Liver (tissue), 9 donors: ENCODE measurements around the gene PLCG2. TPM values are rescaled to one million over a fixed set of nuclear protein-coding genes. Genes with fewer than 3 reads are reported as not detected.

ENCODE experiments used
- DNase-seq: peaks from one replicate; pipeline ENCODE4 v3.0.0-alpha.2; 2017; ENCODE audit warnings: low spot score
- H3K27ac ChIP-seq, 2 donors: one replicate each; pipeline ENCODE4 v1.7.0; 2013; ENCODE audit warnings: inconsistent platforms in 2 of 2, low read length in 2 of 2, control low read depth in 1 of 2, low read depth in 1 of 2, mild to moderate bottlenecking in 1 of 2
- H3K27me3 ChIP-seq, 4 donors: one replicate each; pipeline versions ENCODE4 v1.6.1 to v1.7.0; 2013; ENCODE audit warnings: low read length in 3 of 4, inconsistent platforms in 1 of 4, mild to moderate bottlenecking in 1 of 4, moderate library complexity in 1 of 4; ENCODE audit not compliant: control insufficient read depth in 4 of 4, insufficient read depth in 4 of 4
- H3K36me3 ChIP-seq, 4 donors: one replicate each; pipeline versions ENCODE4 v1.6.1 to v1.7.0; 2013; ENCODE audit warnings: low read length in 3 of 4, mild to moderate bottlenecking in 3 of 4, low read depth in 1 of 4, moderate library complexity in 1 of 4; ENCODE audit not compliant: control insufficient read depth in 4 of 4, insufficient read depth in 3 of 4
- H3K4me1 ChIP-seq, 4 donors: one replicate each; pipeline versions ENCODE4 v1.6.1 to v1.7.0; 2013; ENCODE audit warnings: low read length in 3 of 4, mild to moderate bottlenecking in 3 of 4, moderate library complexity in 1 of 4; ENCODE audit not compliant: control insufficient read depth in 4 of 4, insufficient read depth in 4 of 4
- H3K4me3 ChIP-seq, 3 donors: one replicate each; pipeline versions ENCODE4 v1.6.1 to v1.7.0; 2013; ENCODE audit warnings: low read length in 3 of 3, control low read depth in 1 of 3, low read depth in 1 of 3, mild to moderate bottlenecking in 1 of 3
- H3K9ac ChIP-seq, 2 donors: one replicate each; pipeline ENCODE4 v1.7.0; 2013; ENCODE audit warnings: low read length in 2 of 2, mild to moderate bottlenecking in 2 of 2, moderate library complexity in 2 of 2, control low read depth in 1 of 2, low read depth in 1 of 2
- H3K9me3 ChIP-seq, 4 donors: one replicate each; pipeline versions ENCODE4 v1.6.1 to v1.7.0; 2013; ENCODE audit warnings: low read length in 3 of 4; ENCODE audit not compliant: control insufficient read depth in 4 of 4
- CTCF ChIP-seq: fragments of 150-350 bp; IDR thresholded peaks from 2 replicates; pipeline ENCODE4 v1.5.1; 2017; ENCODE audit warnings: improper control_type of control experiment, low read depth, low read length; ENCODE audit not compliant: missing input control
- EGR1 ChIP-seq, 2 donors: IDR thresholded peaks; 2 replicates each; pipeline ENCODE4 v1.6.1; 2016 to 2018; ENCODE audit warnings: antibody characterized with exemption in 2 of 2, low read depth in 2 of 2
- FOXA1 ChIP-seq: IDR thresholded peaks from 2 replicates; pipeline ENCODE4 v1.6.1; 2016; ENCODE audit warnings: antibody characterized with exemption
- GABPA ChIP-seq, 2 donors: IDR thresholded peaks in 1 of 2; conservative IDR thresholded peaks in 1 of 2; 2 replicates each; pipeline ENCODE4 v1.6.1; 2016; ENCODE audit warnings: antibody characterized with exemption in 2 of 2, mild to moderate bottlenecking in 1 of 2, moderate library complexity in 1 of 2
- HNF4A ChIP-seq, 2 donors: conservative IDR thresholded peaks; 2 replicates each; pipeline ENCODE4 v1.6.1; 2016; ENCODE audit warnings: antibody characterized with exemption in 2 of 2, mild to moderate bottlenecking in 2 of 2
- HNF4G ChIP-seq: IDR thresholded peaks from 2 replicates; pipeline ENCODE4 v1.6.1; 2016; ENCODE audit warnings: antibody characterized with exemption
- JUND ChIP-seq, 2 donors: IDR thresholded peaks; 2 replicates each; pipeline ENCODE4 v1.6.1; 2016; ENCODE audit warnings: antibody characterized with exemption in 2 of 2
- NR2F2 ChIP-seq: IDR thresholded peaks from 2 replicates; pipeline ENCODE4 v1.6.1; 2016; ENCODE audit warnings: antibody characterized with exemption
- RAD21 ChIP-seq, 2 donors: IDR thresholded peaks; 2 replicates each; pipeline ENCODE4 v1.6.1; 2016; ENCODE audit warnings: antibody characterized with exemption in 2 of 2, mild to moderate bottlenecking in 2 of 2
- REST ChIP-seq: IDR thresholded peaks from 2 replicates; pipeline ENCODE4 v1.6.1; 2016; ENCODE audit warnings: antibody characterized with exemption, mild to moderate bottlenecking
- RXRA ChIP-seq, 2 donors: IDR thresholded peaks; 2 replicates each; pipeline ENCODE4 v1.6.1; 2017 to 2018; ENCODE audit warnings: antibody characterized with exemption in 2 of 2, mild to moderate bottlenecking in 1 of 2
- SP1 ChIP-seq: IDR thresholded peaks from 2 replicates; pipeline ENCODE4 v1.6.1; 2018; ENCODE audit warnings: antibody characterized with exemption, mild to moderate bottlenecking
- TAF1 ChIP-seq: conservative IDR thresholded peaks from 2 replicates; pipeline ENCODE4 v1.6.1; 2016; ENCODE audit warnings: antibody characterized with exemption, mild to moderate bottlenecking
- YY1 ChIP-seq: IDR thresholded peaks from 2 replicates; pipeline ENCODE4 v1.6.1; 2016; ENCODE audit warnings: antibody characterized with exemption, mild to moderate bottlenecking
- ZBTB33 ChIP-seq: IDR thresholded peaks from 2 replicates; pipeline ENCODE4 v1.6.1; 2016; ENCODE audit warnings: antibody characterized with exemption
- WGBS: extraction: QIAGEN DNeasy Blood & Tissue Kit; methylation state at CpG from one replicate; pipeline ENCODE4 v1.1.7; 2013; 5-methylcytosine and 5-hydroxymethylcytosine counted together
- polyA plus RNA-seq, 2 donors: library from polyadenylated mRNA; stranded (reverse) in 1 of 2; unstranded in 1 of 2; fragments of 200-250 nt in 1 of 2; fragments of >200 nt in 1 of 2; fragmentation: Nextera tagmentation in 1 of 2; extraction: Ambion mirVana in 1 of 2; gene quantifications; one replicate each; pipeline versions ENCODE4 v1.2.1 to v1.2.3, GENCODE V29; 2013 to 2015
- total RNA-seq, 2 donors: library from RNA; depleted of rRNA; stranded (reverse); fragments of >200 nt; gene quantifications; one replicate each; pipeline ENCODE4 v1.2.3, GENCODE V29; 2014
- TF ChIP-seq, protein P1 (sequence below): IDR thresholded peaks from 2 replicates; pipeline ENCODE4 v1.6.1; 2016; ENCODE audit warnings: antibody characterized with exemption
- donor health status: healthy.
- donor health status: healthy.
- donor health status: healthy.
- donor health status: healthy.
- donor health status: healthy.

Gene PLCG2
- total and polyA plus RNA-seq, 4 donors, result 7.1 to 21.6 (median 15.8) TPM

GRCh38 chr16:81843683-81844082, 64.6 kb downstream of the PLCG2 start:
- H3K9ac ChIP-seq, result no peak overlapping the region
- no peak overlapping the region for H3K4me3 ChIP-seq
- H3K9me3 ChIP-seq, result no peaks in the 10 kb centered on the region
- no peak for DNase-seq
- no peaks in the 10 kb centered on the region for H3K4me1 ChIP-seq
- 84% methylated on average over 8 of the region's 8 CpGs for WGBS
- no peaks in the 10 kb centered on the region for H3K36me3 ChIP-seq
- no peak for TF ChIP-seq HNF4G
- TF ChIP-seq YY1, result no peak
- TF ChIP-seq CTCF, result no peak
- no peak for TF ChIP-seq NR2F2
- TF ChIP-seq SP1, result no peak
- TF ChIP-seq EGR1 (IDR thresholded peaks at IDR 0.05; ENCODE audit: low read depth in 2 of 2), result no peak
- no peak for TF ChIP-seq HNF4A (conservative IDR thresholded peaks at IDR 0.05)
- TF ChIP-seq RAD21 (IDR thresholded peaks at IDR 0.05), result no peak
- TF ChIP-seq TAF1, result no peak
- TF ChIP-seq FOXA1, result no peak
- TF ChIP-seq RXRA (IDR thresholded peaks at IDR 0.05), result no peak
- H3K27me3 ChIP-seq, result no peaks in the 10 kb centered on the region
- H3K27ac ChIP-seq, result no peak overlapping the region

- H3K9ac ChIP-seq, result no peak overlapping the region
- H3K36me3 ChIP-seq, result no peaks in the 10 kb centered on the region
- H3K27ac ChIP-seq, result no peak overlapping the region
- H3K4me3 ChIP-seq, result no peak overlapping the region
- DNase-seq, result no peak
- no peaks in the 10 kb centered on the region for H3K27me3 ChIP-seq
- no peaks in the 10 kb centered on the region for H3K9me3 ChIP-seq
- TF ChIP-seq HNF4G, result no peak
- TF ChIP-seq RAD21 (IDR thresholded peaks at IDR 0.05), result no peak
- TF ChIP-seq SP1, result no peak
- TF ChIP-seq FOXA1, result no peak
- TF ChIP-seq NR2F2, result no peak
- TF ChIP-seq ZBTB33, result no peak
- TF ChIP-seq HNF4A (conservative IDR thresholded peaks at IDR 0.05), result no peak
- no peak for TF ChIP-seq EGR1 (IDR thresholded peaks at IDR 0.05; ENCODE audit: low read depth in 2 of 2)
- TF ChIP-seq, protein P1, sequence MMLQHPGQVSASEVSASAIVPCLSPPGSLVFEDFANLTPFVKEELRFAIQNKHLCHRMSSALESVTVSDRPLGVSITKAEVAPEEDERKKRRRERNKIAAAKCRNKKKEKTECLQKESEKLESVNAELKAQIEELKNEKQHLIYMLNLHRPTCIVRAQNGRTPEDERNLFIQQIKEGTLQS, result no peak
- TF ChIP-seq RXRA (IDR thresholded peaks at IDR 0.05), result no peak
- TF ChIP-seq TAF1, result no peak
- 91% methylated on average over 4 of the region's 4 CpGs for WGBS
- no peaks in the 10 kb centered on the region for H3K4me1 ChIP-seq
Observed at GRCh38 chr16:81846105-81846504, 67.0 kb downstream of the PLCG2 start.

- H3K27me3 ChIP-seq, result no peaks in the 10 kb centered on the region
- H3K4me3 ChIP-seq, result no peak overlapping the region
- no peak overlapping the region for H3K9ac ChIP-seq
- H3K36me3 ChIP-seq, result no peaks in the 10 kb centered on the region
- 84% methylated on average over 4 of the region's 4 CpGs for WGBS
- no peak overlapping the region for H3K27ac ChIP-seq
- H3K9me3 ChIP-seq, result no peaks in the 10 kb centered on the region
- DNase-seq, result no peak
- no peaks in the 10 kb centered on the region for H3K4me1 ChIP-seq
- TF ChIP-seq TAF1, result no peak
- TF ChIP-seq EGR1 (IDR thresholded peaks at IDR 0.05; ENCODE audit: low read depth in 2 of 2), result no peak
- TF ChIP-seq NR2F2, result no peak
- TF ChIP-seq, protein P1, result no peak
- no peak for TF ChIP-seq YY1
- no peak for TF ChIP-seq GABPA (IDR thresholded peaks at IDR 0.05 in 1 of 2, conservative IDR thresholded peaks at IDR 0.05 in 1 of 2)
- no peak for TF ChIP-seq ZBTB33
- no peak for TF ChIP-seq JUND (IDR thresholded peaks at IDR 0.05)
- TF ChIP-seq HNF4G, result no peak
- TF ChIP-seq SP1, result no peak
- TF ChIP-seq REST, result no peak
- TF ChIP-seq RAD21 (IDR thresholded peaks at IDR 0.05), result no peak
Observed at GRCh38 chr16:81848306-81848853, 69.3 kb downstream of the PLCG2 start.
